GM18526 (cell line): Measurements from ENCODE around the gene CD38.

Source experiments
- POLR2A ChIP-seq: IDR thresholded peaks from 3 replicates; pipeline ENCODE4 v1.6.1; 2011; ENCODE audit not compliant: insufficient read length; ENCODE audit errors: extremely low read depth

The CD38 gene

GRCh38 chr4:15894921-15895916 lies 117.1 kb downstream of the CD38 start:
- no peak for TF ChIP-seq POLR2A

- TF ChIP-seq POLR2A = no peak
Observed at GRCh38 chr4:15897577-15897976, 119.4 kb downstream of the CD38 start.

DNA sequence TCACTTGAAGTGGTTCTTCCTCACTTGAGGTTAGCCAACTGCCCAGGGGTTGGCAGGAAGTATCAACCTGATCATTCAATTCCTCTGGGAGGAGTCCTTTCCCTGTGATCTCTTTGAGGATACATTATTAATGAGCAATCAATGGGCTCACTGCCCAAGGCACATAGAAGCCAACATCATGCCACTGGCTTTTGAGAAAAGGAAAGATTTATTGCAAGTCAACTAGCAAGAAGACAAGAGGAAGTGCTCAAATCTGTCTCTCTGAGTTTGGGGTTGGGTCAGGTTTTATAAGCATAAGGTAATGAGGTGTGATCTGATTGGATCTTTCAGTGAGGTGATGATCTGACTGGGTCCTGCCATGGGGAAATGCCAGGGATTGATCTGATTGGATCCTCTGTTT lies 120.8 kb downstream of the CD38 start:
- TF ChIP-seq POLR2A = no peak

DNA sequence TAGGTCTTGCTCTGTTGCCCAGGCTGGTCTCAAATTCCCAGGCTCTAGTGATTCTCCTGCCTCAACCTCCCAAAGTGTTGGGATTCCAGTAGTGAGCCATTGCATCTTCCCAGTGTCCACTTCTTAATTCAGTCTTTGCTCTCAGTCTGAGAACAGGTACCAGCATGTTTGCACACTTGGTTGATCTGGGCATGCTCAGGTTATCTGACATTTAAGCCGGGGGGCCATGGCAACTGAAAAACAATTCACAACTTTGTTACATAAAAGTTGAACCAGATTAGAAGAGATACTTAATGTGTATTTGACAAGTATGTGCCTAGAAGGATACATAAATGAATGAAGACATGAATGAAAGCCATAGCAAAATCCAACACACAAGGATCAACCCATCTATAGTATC lies 121.4 kb downstream of the CD38 start:
- no peak for TF ChIP-seq POLR2A

GRCh38 chr4:15901007-15901406 lies 122.9 kb downstream of the CD38 start:
- no peak for TF ChIP-seq POLR2A

DNA sequence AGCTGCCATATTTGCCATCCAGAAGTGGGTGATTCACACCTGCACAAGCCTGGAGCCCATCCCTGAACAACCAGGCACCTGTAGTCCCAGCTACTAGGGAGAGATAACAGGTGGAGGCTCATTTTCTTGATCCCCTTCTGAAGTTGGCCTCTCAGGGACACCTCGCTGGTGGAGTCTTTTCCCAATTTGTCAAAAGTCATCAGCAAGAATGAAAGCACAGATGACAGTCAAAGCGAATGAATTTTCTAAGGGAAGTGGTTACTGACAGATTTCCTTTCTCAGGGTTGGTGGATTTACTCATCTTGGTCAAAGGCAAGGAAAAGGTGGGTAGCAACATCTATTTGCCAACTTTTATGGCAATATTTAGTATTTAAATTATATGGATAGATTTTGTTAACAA lies 123.9 kb downstream of the CD38 start:
- TF ChIP-seq POLR2A = no peak

- TF ChIP-seq POLR2A = no peak
Observed at GRCh38 chr4:15902746-15903145, 124.6 kb downstream of the CD38 start.
